Measurements from ENCODE around the gene OR52E6.

Gene OR52E6

GRCh38 chr11:5880329-5880728, 38.6 kb upstream of the OR52E6 start, which contains the start of gene OR52E4:
Gene OR52E4 (plus strand): TSS chr11:5880629. CDS start chr11:5884293, 3,664 bp downstream.
- no peaks in the 10 kb centered on the region for H3K79me2 ChIP-seq
- TF ChIP-seq CTCF (IDR thresholded peaks at IDR 0.05), result no peak
- H3K9me3 ChIP-seq (ENCODE audit: control insufficient read depth, low read length), result no peaks in the 10 kb centered on the region
- H3K27me3 ChIP-seq (ENCODE audit: control insufficient read depth, insufficient read depth, low read length), result no peaks in the 10 kb centered on the region
- no peak within 1 kb of the TSS for H3K4me2 ChIP-seq (ENCODE audit: low read length)
- no peak within 1 kb of the TSS for H3K27ac ChIP-seq
- H2AFZ ChIP-seq, result no peak within 1 kb of the TSS
- H3K4me3 ChIP-seq (ENCODE audit: low read depth, low read length), result no peak within 1 kb of the TSS
- no peaks in the 10 kb centered on the region for H3K36me3 ChIP-seq (ENCODE audit: control insufficient read depth, insufficient read depth, low read length)
- no peak within 1 kb of the TSS for H3K9ac ChIP-seq
- H3K4me1 ChIP-seq, result no peaks in the 10 kb centered on the region

- Histone ChIP-seq H3K27ac (no peak overlapping the region), H3K27me3 (ENCODE audit: control insufficient read depth, insufficient read depth, low read length) (no peaks in the 10 kb centered on the region), H3K9me3 (ENCODE audit: control insufficient read depth, low read length) (no peaks in the 10 kb centered on the region), H3K36me3 (ENCODE audit: control insufficient read depth, insufficient read depth, low read length) (no peaks in the 10 kb centered on the region), H2AFZ (no peak overlapping the region), H3K4me1 (no peaks in the 10 kb centered on the region), H3K4me3 (ENCODE audit: low read depth, low read length) (no peak overlapping the region), H3K4me2 (ENCODE audit: low read length) (no peak overlapping the region), H3K79me2 (no peaks in the 10 kb centered on the region), H3K9ac (no peak overlapping the region)
- no peak for TF ChIP-seq CTCF (IDR thresholded peaks at IDR 0.05)
These were observed 36.9 kb upstream of the OR52E6 start for GRCh38 chr11:5878564-5878963.

GRCh38 chr11:5865826-5866225, 24.1 kb upstream of the OR52E6 start:
- Histone ChIP-seq H3K4me1 (no peaks in the 10 kb centered on the region), H3K4me2 (ENCODE audit: low read length) (no peak overlapping the region), H2AFZ (no peak overlapping the region), H3K9me3 (ENCODE audit: control insufficient read depth, low read length) (no peaks in the 10 kb centered on the region), H3K4me3 (ENCODE audit: low read depth, low read length) (no peak overlapping the region), H3K27ac (no peak overlapping the region), H3K9ac (no peak overlapping the region), H3K79me2 (no peaks in the 10 kb centered on the region), H3K27me3 (ENCODE audit: control insufficient read depth, insufficient read depth, low read length) (no peaks in the 10 kb centered on the region), H3K36me3 (ENCODE audit: control insufficient read depth, insufficient read depth, low read length) (no peaks in the 10 kb centered on the region)
- no peak for TF ChIP-seq CTCF (IDR thresholded peaks at IDR 0.05)

- H3K79me2 ChIP-seq, result no peaks in the 10 kb centered on the region
- H2AFZ ChIP-seq, result no peak within 1 kb of the TSS
- H3K9ac ChIP-seq, result no peak within 1 kb of the TSS
- H3K9me3 ChIP-seq (ENCODE audit: control insufficient read depth, low read length), result no peaks in the 10 kb centered on the region
- no peak within 1 kb of the TSS for H3K4me2 ChIP-seq (ENCODE audit: low read length)
- H3K27me3 ChIP-seq (ENCODE audit: control insufficient read depth, insufficient read depth, low read length), result no peaks in the 10 kb centered on the region
- TF ChIP-seq CTCF (IDR thresholded peaks at IDR 0.05), result no peak
- H3K36me3 ChIP-seq (ENCODE audit: control insufficient read depth, insufficient read depth, low read length), result no peaks in the 10 kb centered on the region
- H3K4me3 ChIP-seq (ENCODE audit: low read depth, low read length), result no peak within 1 kb of the TSS
- no peak within 1 kb of the TSS for H3K27ac ChIP-seq
- H3K4me1 ChIP-seq, result no peaks in the 10 kb centered on the region
These were observed 15.9 kb upstream of the OR52E6 start, which contains the start of gene OR52E8 for GRCh38 chr11:5857590-5857989. Gene OR52E8 (minus strand): TSS chr11:5857690. CDS start chr11:5857690, 0 bp downstream.

GRCh38 chr11:5851002-5851401, 9.3 kb upstream of the OR52E6 start:
- no peak overlapping the region for H2AFZ ChIP-seq

More at GRCh38 chr11:5851002-5851401, 9.3 kb upstream of the OR52E6 start:
- H3K36me3 ChIP-seq (ENCODE audit: control insufficient read depth, insufficient read depth, low read length), result no peaks in the 10 kb centered on the region
- H3K27me3 ChIP-seq (ENCODE audit: control insufficient read depth, insufficient read depth, low read length), result no peaks in the 10 kb centered on the region
- no peak overlapping the region for H3K4me2 ChIP-seq (ENCODE audit: low read length)
- no peak overlapping the region for H3K9ac ChIP-seq
- H3K9me3 ChIP-seq (ENCODE audit: control insufficient read depth, low read length), result no peaks in the 10 kb centered on the region
- H3K27ac ChIP-seq, result no peak overlapping the region
- no peaks in the 10 kb centered on the region for H3K4me1 ChIP-seq
- H3K79me2 ChIP-seq, result no peaks in the 10 kb centered on the region
- no peak overlapping the region for H3K4me3 ChIP-seq (ENCODE audit: low read depth, low read length)
- no peak for TF ChIP-seq CTCF (IDR thresholded peaks at IDR 0.05)

All from parathyroid adenoma (tissue), 2 donors.